Measurements from ENCODE around the gene CTDSPL. TPM values are rescaled to one million over a fixed set of nuclear protein-coding genes. Genes with fewer than 3 reads are reported as not detected.

The CTDSPL gene
- total and polyA plus RNA-seq, 2 of the 8 experiments (the other 6 are each of a cell fraction or from before 2014, with no cell fraction given): 20.3 to 42.2 TPM

- Histone ChIP-seq H3K56ac (replicated peaks; ENCODE audit: insufficient read length, low read depth, low read length) (no peak overlapping the region), H2AK5ac (ENCODE audit: low read depth, low read length) (no peak overlapping the region), H2BK20ac (ENCODE audit: low read length) (no peak overlapping the region), H3K4me2 (ENCODE audit: insufficient read depth in 1 of 2, low read depth in 2 of 2, low read length in 2 of 2) (no peak overlapping the region), H4K8ac (ENCODE audit: extremely low read depth, insufficient read depth, low read length) (no peak overlapping the region), H3K14ac (ENCODE audit: insufficient read length) (no peak overlapping the region), H3K36me3 (ENCODE audit: control insufficient read depth in 2 of 4, insufficient read depth in 4 of 4, low read length in 3 of 4) (no peaks in the 10 kb centered on the region), H3K27me3 (replicated peaks in 1 of 4; ENCODE audit: control insufficient read depth in 3 of 4, extremely low read depth in 1 of 4, insufficient read depth in 3 of 4, low read length in 3 of 4) (no peaks in the 10 kb centered on the region), H3K9me3 (ENCODE audit: insufficient read depth in 2 of 2, low read depth in 1 of 2, low read length in 1 of 2) (no peaks in the 10 kb centered on the region), H3K23me2 (ENCODE audit: low read depth, low read length) (no peaks in the 10 kb centered on the region), H4K20me1 (replicated peaks in 1 of 2; ENCODE audit: control insufficient read depth in 1 of 2, insufficient read depth in 2 of 2, low read length in 2 of 2) (no peaks in the 10 kb centered on the region), H4K91ac (replicated peaks; ENCODE audit: insufficient read length, low read length) (no peak overlapping the region), H3K4me1 (replicated peaks in 1 of 4; ENCODE audit: control insufficient read depth in 3 of 4, insufficient read depth in 4 of 4, low read length in 3 of 4) (peaks cover 5 to 14% (median 9%) of the 10 kb centered on the region in 4 experiments; a peak in 6 of 7 replicates), H2BK12ac (ENCODE audit: low read depth, low read length) (no peak overlapping the region), H3K9ac (replicated peaks in 1 of 4; ENCODE audit: extremely low read depth in 1 of 4, low read depth in 3 of 4, low read length in 3 of 4) (no peak overlapping the region), H3K79me1 (ENCODE audit: low read depth, low read length) (peaks cover 6% of the 10 kb centered on the region; the same call in 1 of the 2 replicates), H2AFZ (ENCODE audit: low read length) (no peak overlapping the region), H3K18ac (ENCODE audit: extremely low read depth, low read length) (no peak overlapping the region), H2BK120ac (replicated peaks; ENCODE audit: low read depth, low read length) (no peak overlapping the region), H2BK5ac (ENCODE audit: low read depth, low read length) (no peak overlapping the region), H3K27ac (ENCODE audit: low read depth, low read length) (no peak overlapping the region), H3K79me2 (ENCODE audit: control insufficient read depth in 1 of 2, insufficient read depth in 2 of 2, low read length in 2 of 2) (no peaks in the 10 kb centered on the region), H3K23ac (ENCODE audit: insufficient read length) (no peak overlapping the region), H3K4me3 (ENCODE audit: extremely low read depth in 1 of 4, insufficient read depth in 2 of 4, low read depth in 3 of 4, low read length in 4 of 4) (no peak overlapping the region), H2BK15ac (ENCODE audit: low read length) (no peak overlapping the region), H4K5ac (ENCODE audit: insufficient read length, low read depth, low read length) (no peak overlapping the region), H3K4ac (replicated peaks; ENCODE audit: insufficient read length, low read depth, low read length) (no peak overlapping the region)
- POLR2A ChIA-PET (ENCODE audit: partially characterized antibody): interaction anchor here (1.2 to 1.9 kb wide), 2 partner anchors 11 to 27 kb away, joined by 3 to 4 read pairs; no protein-coding TSS in a partner anchor
- TF ChIP-seq JUN (IDR thresholded peaks at IDR 0.05; ENCODE audit: low read depth, low read length) (no peak), KDM4A (IDR thresholded peaks at IDR 0.05; ENCODE audit: low read depth, low read length, severe bottlenecking) (no peak), RNF2 (IDR thresholded peaks at IDR 0.05; ENCODE audit: borderline replicate concordance, low read depth, low read length, missing control alignments, poor library complexity, severe bottlenecking) (no peak), RXRA (IDR thresholded peaks at IDR 0.05; ENCODE audit: insufficient read depth, low read depth, low read length) (no peak), CEBPB (IDR thresholded peaks at IDR 0.05; ENCODE audit: low read depth, low read length) (no peak), CHD2 (IDR thresholded peaks at IDR 0.05; ENCODE audit: low read length) (no peak)
- DNase-seq (ENCODE audit: low read depth in 1 of 2, low spot score in 2 of 2): no peak
- WGBS, 2 experiments (ENCODE audit: extremely low coverage in 1 of 2, insufficient coverage in 1 of 2, insufficient read length in 1 of 2, insufficient replicate concordance in 2 of 2, low coverage in 1 of 2, low lambda C conversion rate in 2 of 2, missing lambda C conversion rate in 1 of 2): 92% methylated on average over 6 of the region's 6 CpGs; no CpG with 5 or more reads in 1 of the 2 experiments
- CTCF ChIA-PET (ENCODE audit: partially characterized antibody): interaction anchor here (1.2 to 3.4 kb wide), 5 partner anchors 9 to 45 kb away, joined by 3 to 20 read pairs (median 7); no protein-coding TSS in a partner anchor
- FAIRE-seq: no peak
Measured at GRCh38 chr3:37897763-37898162, 36.1 kb downstream of the CTDSPL start.
